GM19463 (cell line): Measurements from ENCODE around the gene MSLN.

ENCODE experiments used
- ATAC-seq: cut with Tn5 transposase; IDR thresholded peaks from one replicate; pipeline ENCODE4 v1.9.1; 2021; ENCODE audit warnings: mild to moderate bottlenecking, moderate library complexity; ENCODE audit not compliant: unreplicated experiment

MSLN gene

DNA sequence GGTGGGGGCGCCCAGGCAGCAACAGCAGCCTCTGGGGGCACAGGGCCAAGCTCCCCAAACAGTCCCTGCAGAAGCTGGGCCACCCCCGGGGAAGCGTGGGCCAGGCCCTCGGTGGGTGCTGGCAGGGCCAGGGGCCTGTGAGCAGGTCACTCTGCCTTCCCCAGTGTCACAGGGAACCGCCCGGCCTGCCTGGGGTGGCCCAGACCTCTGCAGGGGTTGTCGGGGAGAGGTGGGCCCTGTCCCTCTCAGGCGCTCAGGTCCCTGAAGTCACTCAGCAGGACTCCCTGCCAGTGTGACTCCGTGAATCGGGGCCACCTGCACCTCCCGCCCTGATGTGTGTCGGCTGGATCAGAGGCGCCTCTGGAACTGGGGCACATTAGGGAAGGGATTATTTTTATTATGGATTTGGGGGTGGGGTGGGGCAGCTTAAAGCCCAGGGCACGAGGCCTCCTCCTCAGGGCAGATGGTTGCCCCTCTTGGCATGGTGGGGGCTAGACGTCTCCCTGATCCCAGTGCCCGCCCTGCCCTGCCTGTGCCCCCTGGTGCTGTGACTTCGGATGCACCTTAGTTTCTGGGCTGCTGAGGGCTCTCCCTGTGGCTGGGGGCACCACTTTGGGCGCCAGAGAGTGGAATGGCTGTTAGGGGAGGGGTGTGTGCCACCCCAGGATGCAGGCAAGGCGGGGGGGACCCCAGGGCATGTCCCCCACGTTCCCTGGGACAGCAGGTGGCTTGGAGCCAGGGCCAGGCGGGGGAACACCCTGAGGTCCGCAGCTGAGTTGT is 41.2 kb downstream of the MSLN start:
- no peak for ATAC-seq

DNA sequence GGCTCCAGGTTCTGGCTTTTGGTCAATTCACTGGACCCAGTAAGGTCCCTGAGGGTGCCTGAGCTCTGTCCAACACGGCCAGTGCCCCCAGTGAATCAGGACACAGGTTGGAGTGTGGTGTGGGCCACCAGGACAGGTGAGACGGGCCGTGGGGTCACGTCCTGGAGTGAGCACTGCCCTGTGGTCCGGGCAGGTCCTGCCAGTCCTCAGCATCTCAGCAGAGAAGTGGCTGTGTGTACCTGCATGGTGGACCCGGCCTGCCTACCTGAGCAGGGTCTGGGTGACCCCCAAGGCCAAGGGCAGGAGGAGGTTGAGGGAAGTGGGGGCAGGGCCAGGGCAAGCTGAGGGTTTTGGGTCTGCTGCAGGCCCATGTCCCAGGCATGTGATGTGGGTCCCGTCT is 41.9 kb downstream of the MSLN start:
- no peak for ATAC-seq

DNA sequence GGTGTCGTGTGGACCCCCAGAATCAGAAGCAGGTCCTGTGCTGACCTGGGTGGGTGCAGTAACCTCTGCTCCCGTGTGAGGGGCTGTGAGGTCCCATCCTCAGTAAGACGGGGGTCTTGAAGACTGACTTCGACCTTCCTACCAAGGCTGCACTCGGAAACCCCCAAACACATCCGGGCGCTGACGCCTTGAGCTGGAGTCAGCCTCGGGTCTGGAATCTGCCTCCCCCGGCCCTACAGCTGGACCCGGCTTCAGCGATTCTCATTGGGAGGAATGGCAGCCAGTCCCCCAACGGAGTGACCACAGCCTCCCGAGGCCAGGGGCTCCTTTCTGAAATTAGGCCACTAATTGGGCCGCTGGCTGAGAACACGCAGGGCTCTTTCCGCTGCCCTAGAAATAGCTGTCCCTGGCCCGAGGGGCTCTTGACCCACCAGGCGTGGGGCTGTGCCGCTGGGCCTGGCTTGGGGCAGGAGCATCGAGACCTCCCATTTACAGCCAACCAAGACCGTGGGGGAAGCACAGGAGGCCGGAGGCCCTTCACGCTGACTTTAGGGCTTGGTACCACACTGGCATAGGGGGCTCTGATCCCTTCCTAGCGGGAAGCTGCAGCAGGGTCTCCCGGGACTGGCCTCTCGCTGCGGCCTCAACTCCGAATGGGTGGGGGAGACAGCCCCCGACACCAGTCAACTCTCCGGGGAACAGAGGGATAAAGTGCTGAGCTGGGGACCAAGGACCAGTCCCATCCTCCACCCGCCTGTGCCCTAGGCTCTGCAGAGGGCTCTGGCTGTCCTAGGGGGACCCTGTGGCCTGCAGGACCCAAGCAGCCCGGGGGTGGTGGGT is 42.6 kb downstream of the MSLN start:
- ATAC-seq: no peak

GRCh38 chr16:803754-804080 is 43.2 kb downstream of the MSLN start:
- ATAC-seq: no peak

DNA sequence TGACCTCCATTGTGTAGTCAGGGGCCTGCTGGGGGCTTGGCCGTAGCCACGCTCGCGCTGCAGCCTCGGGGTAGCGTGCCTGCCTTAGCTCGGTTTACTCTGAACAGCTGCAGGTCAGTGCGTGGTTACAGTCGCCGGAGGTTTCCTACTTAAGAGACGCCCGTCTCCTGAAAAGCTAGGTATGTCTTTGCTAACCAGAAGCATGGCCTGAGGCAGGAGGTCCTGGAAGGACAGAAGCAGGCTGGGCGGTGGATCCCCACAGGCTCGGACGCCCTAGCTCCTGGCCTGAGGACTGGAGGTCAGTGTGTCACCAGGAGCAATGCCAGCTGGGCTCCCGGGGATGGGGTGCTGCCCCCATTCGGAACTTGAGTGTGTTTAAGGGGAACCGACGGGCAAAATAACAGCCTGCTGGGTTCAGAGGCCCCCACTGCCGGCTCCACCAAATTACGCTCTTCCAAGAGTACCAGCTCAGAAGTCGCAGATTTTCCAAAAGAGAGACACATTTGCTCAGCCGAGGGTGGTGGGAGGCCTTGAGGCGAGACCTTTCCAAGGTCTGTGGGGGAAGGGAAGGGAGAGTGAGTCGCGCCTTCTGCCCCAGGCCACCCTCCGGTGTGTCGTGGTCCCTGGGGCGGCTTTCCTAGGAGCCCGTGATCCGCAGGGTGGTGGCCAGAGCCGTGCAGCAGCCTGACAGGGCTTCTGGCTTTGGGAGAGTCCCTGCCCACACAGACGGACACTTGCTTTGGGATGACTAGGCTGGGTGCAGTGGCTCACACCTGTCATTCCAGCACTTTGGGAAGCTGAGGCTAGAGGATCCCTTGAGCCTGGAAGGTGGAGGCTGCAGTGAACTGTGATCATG is 43.9 kb downstream of the MSLN start:
- ATAC-seq: no peak

DNA sequence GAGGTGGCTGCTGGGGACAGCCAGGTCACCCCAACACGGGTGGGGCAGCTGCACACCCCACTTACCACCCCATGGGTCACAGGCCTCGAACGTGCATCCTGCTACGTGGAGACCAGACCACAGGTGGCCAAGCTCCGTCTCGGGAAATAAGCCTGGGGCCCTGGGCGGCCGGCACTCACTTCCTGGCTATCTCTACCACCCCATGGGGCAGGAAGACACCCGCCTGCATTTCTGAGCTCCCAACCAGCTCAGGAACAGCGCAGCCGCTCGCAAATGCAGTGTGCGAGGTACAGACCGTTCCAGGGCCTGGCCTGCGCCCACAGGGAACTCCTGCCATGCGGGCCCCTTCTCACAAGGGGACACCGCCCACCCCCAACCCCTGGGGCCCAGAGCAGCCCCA is 44.9 kb downstream of the MSLN start:
- ATAC-seq: no peak

DNA sequence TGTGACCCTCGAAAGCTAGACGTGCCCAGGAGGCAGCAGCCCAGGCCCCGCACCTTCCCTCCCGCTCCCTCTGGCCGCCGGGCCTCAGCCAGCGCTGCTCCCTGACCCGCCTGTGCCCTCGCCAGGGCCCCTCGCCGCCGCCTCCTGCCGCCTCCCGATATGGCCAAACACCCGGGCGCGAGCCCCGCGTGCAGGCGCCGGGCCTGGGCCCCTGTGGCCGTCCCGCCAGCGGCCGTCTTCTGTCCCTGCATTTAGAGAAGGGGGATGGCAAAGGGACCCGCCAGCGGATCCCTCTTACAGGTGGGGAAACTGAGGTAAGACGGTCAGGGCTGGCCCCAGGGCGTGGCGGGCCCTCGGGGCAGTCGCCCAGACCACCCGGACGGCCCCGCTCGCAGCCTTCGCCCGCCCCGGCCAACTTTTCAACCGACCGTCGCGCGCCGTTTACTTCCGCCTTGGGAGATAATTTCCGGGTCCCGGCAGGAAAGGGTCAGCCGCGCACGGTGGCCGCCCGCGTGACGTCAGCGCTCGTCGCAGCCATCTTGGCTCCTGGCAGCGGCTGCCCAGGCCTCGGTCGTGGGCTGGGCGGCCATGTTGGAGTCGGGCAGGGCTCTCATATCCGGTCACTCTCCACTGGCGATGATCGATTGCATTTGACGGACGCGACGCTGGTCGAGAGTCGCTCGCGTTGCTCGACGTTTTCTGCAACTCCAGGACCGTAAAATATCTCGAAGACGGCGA is 47.0 kb downstream of the MSLN start:
- ATAC-seq: peak; percentile 99

- no peak for ATAC-seq
Measured at GRCh38 chr16:808085-808386, 47.5 kb downstream of the MSLN start.

DNA sequence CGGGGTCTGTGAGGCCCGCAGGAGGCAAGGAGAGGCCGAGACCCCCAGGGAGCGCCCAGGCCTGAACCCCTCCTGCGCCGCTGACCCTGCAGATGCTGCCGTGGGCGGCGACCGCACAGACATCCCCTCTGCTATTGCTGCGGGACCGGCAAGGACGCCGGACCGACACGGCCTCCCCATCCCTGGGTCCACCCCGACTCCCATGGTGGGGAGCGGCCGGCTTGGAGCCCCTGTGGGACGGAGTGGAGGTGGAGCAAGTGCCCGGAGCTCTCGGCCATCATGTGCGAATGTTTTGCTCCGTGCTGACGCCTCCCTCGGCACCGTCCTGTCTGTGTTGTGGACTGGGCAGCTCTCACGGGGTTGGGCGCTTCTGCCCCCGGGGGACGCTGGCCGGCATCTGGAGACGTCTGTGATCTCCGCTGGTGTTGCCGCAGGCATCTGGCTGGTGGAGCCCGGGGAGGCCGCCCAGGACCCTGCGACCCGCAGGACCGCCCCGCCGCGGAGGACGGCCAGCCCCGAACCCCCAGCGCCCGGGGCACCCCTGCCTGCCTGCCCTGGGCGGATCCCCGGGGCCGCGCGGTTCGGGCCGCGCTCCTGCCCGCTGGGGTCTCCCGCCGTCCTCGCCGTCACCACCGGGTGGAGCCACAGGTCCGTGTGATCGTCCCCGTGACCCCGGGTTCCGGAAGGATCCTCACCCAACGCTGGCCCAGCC is 52.8 kb downstream of the MSLN start:
- no peak for ATAC-seq

GRCh38 chr16:813916-814412 is 53.4 kb downstream of the MSLN start:
- ATAC-seq: no peak

DNA sequence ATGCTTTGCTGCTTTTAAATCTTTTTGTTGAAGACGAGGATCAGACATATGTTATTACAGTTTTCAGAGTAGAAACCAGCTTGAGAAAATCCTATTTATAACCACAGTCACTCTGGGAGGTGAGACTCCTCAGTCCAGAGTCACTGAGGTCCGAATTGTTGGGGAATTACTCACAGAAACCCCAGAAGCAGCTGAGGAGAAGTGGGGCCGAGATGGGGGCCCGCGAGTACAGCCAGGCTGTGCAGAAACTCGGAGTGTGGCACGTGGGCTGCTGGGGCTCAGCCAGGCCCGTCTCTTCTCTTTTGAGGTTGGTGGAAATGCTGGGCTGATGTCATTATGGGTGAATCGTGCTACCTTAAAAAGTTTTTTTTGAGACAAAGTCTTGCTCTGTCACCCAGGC is 54.4 kb downstream of the MSLN start:
- no peak for ATAC-seq

GRCh38 chr16:815861-816260 is 55.3 kb downstream of the MSLN start:
- ATAC-seq: no peak

- ATAC-seq: no peak
Measured at GRCh38 chr16:817001-817906, 56.7 kb downstream of the MSLN start.

DNA sequence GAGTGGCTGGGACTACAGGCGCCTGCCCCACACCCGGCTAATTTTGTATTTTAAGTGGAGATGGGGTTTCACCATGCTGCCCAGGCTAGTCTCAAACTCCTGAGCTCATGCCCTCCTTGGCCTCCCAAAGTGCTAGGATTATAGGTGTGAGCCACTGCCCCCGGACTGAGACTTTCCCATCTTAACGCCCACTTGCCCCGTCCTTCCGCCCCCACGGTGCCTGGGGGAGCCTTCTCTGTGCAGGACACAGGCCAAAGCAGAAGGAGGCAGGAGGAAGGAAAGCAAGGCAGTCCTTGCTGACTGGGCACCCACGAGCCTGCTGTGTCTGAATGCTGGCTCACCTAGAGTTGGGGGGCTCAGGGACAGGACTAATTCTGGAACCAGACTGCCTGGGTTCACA is 57.6 kb downstream of the MSLN start:
- no peak for ATAC-seq
